HepG2 (cell line): ENCODE data around the gene CNTD1. TPM values are rescaled to one million over a fixed set of nuclear protein-coding genes. Genes with fewer than 3 reads are reported as not detected.
A peak's percentile ranks its signal among the peaks of the same experiment; 100 is the strongest.

Experiments used
- ARNT2 ChIP-seq: sonication (generic); formaldehyde crosslinking; IDR thresholded peaks from 2 replicates; pipeline ENCODE4 v1.8.0; 2022; ENCODE audit warnings: mild to moderate bottlenecking, low read depth, missing genetic modification reagents, moderate library complexity
- CCAR2 ChIP-seq: fragments of 200-400 bp; formaldehyde crosslinking; optimal IDR thresholded peaks from 2 replicates; pipeline ENCODE3; 2018; ENCODE audit warnings: low read depth, mild to moderate bottlenecking, low read length, moderate library complexity
- GLI4 ChIP-seq: sonication (generic); formaldehyde crosslinking; IDR thresholded peaks from 2 replicates; pipeline ENCODE4 v1.5.1; 2020; ENCODE audit warnings: missing genetic modification reagents, mild to moderate bottlenecking, moderate library complexity, borderline replicate concordance
- HDAC1 ChIP-seq: sonication (generic); formaldehyde crosslinking; IDR thresholded peaks from 2 replicates; pipeline ENCODE4 v1.5.1; 2020; ENCODE audit warnings: mild to moderate bottlenecking, missing genetic modification reagents
- NFYB ChIP-seq: sonication (generic); formaldehyde crosslinking; IDR thresholded peaks from 2 replicates; pipeline ENCODE4 v1.4.0; 2020; ENCODE audit warnings: missing genetic modification reagents
- NKX3-1 ChIP-seq: sonication (generic); formaldehyde crosslinking; IDR thresholded peaks from 2 replicates; pipeline ENCODE4 v1.5.0; 2020; ENCODE audit warnings: missing genetic modification reagents
- SIN3A ChIP-seq: IDR thresholded peaks from 2 replicates; pipeline ENCODE4 v1.6.1; 2011; ENCODE audit warnings: low read depth, mild to moderate bottlenecking, control low read depth, low read length, borderline replicate concordance
- SMAD9 ChIP-seq: sonication (generic); formaldehyde crosslinking; IDR thresholded peaks from 2 replicates; pipeline ENCODE4 v1.5.1; 2020; ENCODE audit warnings: mild to moderate bottlenecking, missing genetic modification reagents
- SMARCE1 ChIP-seq: fragments of 450-650 bp; IDR thresholded peaks from 2 replicates; pipeline ENCODE4 v1.6.1; 2017; ENCODE audit warnings: borderline replicate concordance
- ZNF788 ChIP-seq: sonication (generic); formaldehyde crosslinking; IDR thresholded peaks from 2 replicates; pipeline ENCODE4 v1.5.0; 2020; ENCODE audit warnings: mild to moderate bottlenecking, missing genetic modification reagents, borderline replicate concordance
- polyA plus RNA-seq, 8 experiments: library from polyadenylated mRNA; depleted of rRNA in 3 of 8; stranded (reverse) in 7 of 8; unstranded in 1 of 8; fragments of >200 nt; fragmentation: Illumina TruSeq in 4 of 8; extraction: Trizol in 4 of 8; gene quantifications; 2 replicates each; pipeline versions ENCODE4 v1.2.1 to v1.2.3, GENCODE V29; 2011 to 2016; ENCODE audit warnings: low read depth in 4 of 8, missing spikeins in 1 of 8, mixed read lengths in 1 of 8; ENCODE audit not compliant: insufficient read depth in 1 of 8
- total RNA-seq, 5 experiments: library from RNA; depleted of rRNA; stranded (reverse); fragments of >200 nt; fragmentation: Illumina TruSeq; extraction: Trizol; gene quantifications; 2 replicates each; pipeline ENCODE4 v1.2.3, GENCODE V29; 2016; ENCODE audit warnings: low read depth in 1 of 5
- TF ChIP-seq, protein P1 (sequence below): sonication (generic); formaldehyde crosslinking; IDR thresholded peaks from 2 replicates; pipeline ENCODE4 v1.5.0; 2020; ENCODE audit warnings: missing genetic modification reagents
- TF ChIP-seq, protein P2 (sequence below): IDR thresholded peaks from 2 replicates; pipeline ENCODE4 v1.6.1; 2018; ENCODE audit warnings: missing genetic modification reagents
- TF ChIP-seq, protein P3 (sequence below): IDR thresholded peaks from 2 replicates; pipeline ENCODE4 v1.6.1; 2016; ENCODE audit warnings: low read depth, missing genetic modification reagents, missing compliant biosample characterization
- TF ChIP-seq, protein P4 (sequence below): sonication (generic); formaldehyde crosslinking; IDR thresholded peaks from 2 replicates; pipeline ENCODE4 v1.5.0; 2020; ENCODE audit warnings: mild to moderate bottlenecking, missing genetic modification reagents, borderline replicate concordance
- TF ChIP-seq, protein P5 (sequence below): fragments of 450-650 bp; IDR thresholded peaks from 2 replicates; pipeline ENCODE4 v1.6.1; 2017; ENCODE audit warnings: mild to moderate bottlenecking

Gene CNTD1
- total and polyA plus RNA-seq, 2 of the 13 experiments (the other 11 are each of a cell fraction or from before 2014, with no cell fraction given): 0.11 to 0.15 TPM

DNA sequence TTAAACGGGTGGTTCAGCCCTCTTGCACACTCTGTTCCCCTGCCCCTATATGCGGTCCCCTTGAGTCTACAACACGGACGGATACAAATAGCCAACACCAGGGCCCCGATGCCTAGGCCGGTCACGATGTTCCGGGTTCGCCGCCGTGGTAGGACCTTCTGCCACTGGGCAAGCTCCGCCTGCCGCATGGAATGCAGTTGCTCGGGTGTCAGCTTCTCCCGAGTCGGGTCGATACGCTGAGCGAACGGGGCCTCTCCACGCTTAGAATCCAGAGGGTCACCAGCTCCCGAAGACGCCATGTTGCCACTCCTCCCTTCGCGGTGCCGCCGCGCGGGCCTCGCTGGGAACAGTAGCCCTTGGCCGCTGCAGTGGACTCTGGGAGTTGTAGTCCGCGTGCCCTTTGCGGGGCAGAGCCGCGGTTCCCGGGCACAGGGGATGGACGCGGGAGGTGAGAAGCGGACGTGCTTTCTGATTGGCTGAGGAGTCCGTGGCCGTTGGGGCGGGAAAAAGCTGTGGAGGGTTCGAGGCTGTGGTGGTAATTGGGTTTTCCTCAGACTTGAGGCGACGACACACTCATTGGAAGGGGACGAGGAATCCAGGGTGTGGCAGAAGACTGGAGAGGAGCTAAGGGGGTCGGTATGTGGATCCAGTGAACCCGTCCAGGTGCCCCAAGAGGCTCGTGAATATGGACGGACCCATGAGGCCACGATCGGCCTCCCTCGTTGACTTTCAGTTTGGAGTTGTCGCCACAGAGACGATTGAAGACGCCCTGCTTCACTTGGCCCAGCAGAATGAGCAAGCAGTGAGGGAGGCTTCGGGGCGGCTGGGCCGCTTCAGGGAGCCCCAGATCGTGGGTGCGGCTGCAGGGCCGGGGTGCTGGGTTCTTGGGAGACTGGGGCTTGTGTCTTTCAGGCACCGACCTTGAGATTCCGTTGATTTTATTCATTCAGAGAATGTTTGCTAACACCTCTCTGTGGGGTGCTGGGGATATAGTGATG is at the start of gene CNTD1, which contains the start of gene COA3 (continued):
- TF ChIP-seq, protein P1, sequence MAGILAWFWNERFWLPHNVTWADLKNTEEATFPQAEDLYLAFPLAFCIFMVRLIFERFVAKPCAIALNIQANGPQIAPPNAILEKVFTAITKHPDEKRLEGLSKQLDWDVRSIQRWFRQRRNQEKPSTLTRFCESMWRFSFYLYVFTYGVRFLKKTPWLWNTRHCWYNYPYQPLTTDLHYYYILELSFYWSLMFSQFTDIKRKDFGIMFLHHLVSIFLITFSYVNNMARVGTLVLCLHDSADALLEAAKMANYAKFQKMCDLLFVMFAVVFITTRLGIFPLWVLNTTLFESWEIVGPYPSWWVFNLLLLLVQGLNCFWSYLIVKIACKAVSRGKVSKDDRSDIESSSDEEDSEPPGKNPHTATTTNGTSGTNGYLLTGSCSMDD (CRISPR knock-in tag): no peak
- TF ChIP-seq, protein P2, sequence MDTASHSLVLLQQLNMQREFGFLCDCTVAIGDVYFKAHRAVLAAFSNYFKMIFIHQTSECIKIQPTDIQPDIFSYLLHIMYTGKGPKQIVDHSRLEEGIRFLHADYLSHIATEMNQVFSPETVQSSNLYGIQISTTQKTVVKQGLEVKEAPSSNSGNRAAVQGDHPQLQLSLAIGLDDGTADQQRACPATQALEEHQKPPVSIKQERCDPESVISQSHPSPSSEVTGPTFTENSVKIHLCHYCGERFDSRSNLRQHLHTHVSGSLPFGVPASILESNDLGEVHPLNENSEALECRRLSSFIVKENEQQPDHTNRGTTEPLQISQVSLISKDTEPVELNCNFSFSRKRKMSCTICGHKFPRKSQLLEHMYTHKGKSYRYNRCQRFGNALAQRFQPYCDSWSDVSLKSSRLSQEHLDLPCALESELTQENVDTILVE (CRISPR knock-in tag): peak; percentile 87
- TF ChIP-seq, protein P3, sequence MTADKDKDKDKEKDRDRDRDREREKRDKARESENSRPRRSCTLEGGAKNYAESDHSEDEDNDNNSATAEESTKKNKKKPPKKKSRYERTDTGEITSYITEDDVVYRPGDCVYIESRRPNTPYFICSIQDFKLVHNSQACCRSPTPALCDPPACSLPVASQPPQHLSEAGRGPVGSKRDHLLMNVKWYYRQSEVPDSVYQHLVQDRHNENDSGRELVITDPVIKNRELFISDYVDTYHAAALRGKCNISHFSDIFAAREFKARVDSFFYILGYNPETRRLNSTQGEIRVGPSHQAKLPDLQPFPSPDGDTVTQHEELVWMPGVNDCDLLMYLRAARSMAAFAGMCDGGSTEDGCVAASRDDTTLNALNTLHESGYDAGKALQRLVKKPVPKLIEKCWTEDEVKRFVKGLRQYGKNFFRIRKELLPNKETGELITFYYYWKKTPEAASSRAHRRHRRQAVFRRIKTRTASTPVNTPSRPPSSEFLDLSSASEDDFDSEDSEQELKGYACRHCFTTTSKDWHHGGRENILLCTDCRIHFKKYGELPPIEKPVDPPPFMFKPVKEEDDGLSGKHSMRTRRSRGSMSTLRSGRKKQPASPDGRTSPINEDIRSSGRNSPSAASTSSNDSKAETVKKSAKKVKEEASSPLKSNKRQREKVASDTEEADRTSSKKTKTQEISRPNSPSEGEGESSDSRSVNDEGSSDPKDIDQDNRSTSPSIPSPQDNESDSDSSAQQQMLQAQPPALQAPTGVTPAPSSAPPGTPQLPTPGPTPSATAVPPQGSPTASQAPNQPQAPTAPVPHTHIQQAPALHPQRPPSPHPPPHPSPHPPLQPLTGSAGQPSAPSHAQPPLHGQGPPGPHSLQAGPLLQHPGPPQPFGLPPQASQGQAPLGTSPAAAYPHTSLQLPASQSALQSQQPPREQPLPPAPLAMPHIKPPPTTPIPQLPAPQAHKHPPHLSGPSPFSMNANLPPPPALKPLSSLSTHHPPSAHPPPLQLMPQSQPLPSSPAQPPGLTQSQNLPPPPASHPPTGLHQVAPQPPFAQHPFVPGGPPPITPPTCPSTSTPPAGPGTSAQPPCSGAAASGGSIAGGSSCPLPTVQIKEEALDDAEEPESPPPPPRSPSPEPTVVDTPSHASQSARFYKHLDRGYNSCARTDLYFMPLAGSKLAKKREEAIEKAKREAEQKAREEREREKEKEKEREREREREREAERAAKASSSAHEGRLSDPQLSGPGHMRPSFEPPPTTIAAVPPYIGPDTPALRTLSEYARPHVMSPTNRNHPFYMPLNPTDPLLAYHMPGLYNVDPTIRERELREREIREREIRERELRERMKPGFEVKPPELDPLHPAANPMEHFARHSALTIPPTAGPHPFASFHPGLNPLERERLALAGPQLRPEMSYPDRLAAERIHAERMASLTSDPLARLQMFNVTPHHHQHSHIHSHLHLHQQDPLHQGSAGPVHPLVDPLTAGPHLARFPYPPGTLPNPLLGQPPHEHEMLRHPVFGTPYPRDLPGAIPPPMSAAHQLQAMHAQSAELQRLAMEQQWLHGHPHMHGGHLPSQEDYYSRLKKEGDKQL (CRISPR knock-in tag): peak; percentile 18; the same call in 1 of the 2 replicates
- TF ChIP-seq SMARCE1 (no peak), NKX3-1 (CRISPR knock-in tag) (peak; percentile 82), SMAD9 (CRISPR knock-in tag) (peak; percentile 75; the same call in 1 of the 2 replicates), ARNT2 (CRISPR knock-in tag) (peak; percentile 89), CCAR2 (peak; percentile 47), HDAC1 (peak; percentile 93), ZNF788 (CRISPR knock-in tag) (peak; percentile 96), SIN3A (peak; percentile 88; the same call in 1 of the 2 replicates), GLI4 (CRISPR knock-in tag) (0 out of 2 replicates have a peak, but pooled peaks have one; percentile 81), NFYB (CRISPR knock-in tag) (peak; percentile 89)
- TF ChIP-seq, protein P4, sequence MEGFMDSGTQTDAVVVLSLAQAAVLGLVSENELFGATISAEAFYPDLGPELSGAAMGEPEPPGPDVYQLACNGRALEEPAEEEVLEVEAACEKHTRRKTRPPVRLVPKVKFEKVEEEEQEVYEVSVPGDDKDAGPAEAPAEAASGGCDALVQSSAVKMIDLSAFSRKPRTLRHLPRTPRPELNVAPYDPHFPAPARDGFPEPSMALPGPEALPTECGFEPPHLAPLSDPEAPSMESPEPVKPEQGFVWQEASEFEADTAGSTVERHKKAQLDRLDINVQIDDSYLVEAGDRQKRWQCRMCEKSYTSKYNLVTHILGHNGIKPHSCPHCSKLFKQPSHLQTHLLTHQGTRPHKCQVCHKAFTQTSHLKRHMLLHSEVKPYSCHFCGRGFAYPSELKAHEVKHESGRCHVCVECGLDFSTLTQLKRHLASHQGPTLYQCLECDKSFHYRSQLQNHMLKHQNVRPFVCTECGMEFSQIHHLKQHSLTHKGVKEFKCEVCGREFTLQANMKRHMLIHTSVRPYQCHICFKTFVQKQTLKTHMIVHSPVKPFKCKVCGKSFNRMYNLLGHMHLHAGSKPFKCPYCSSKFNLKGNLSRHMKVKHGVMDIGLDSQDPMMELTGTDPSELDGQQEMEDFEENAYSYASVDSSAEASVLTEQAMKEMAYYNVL (CRISPR knock-in tag): peak; percentile 65; the same call in 1 of the 2 replicates
- TF ChIP-seq, protein P5, sequence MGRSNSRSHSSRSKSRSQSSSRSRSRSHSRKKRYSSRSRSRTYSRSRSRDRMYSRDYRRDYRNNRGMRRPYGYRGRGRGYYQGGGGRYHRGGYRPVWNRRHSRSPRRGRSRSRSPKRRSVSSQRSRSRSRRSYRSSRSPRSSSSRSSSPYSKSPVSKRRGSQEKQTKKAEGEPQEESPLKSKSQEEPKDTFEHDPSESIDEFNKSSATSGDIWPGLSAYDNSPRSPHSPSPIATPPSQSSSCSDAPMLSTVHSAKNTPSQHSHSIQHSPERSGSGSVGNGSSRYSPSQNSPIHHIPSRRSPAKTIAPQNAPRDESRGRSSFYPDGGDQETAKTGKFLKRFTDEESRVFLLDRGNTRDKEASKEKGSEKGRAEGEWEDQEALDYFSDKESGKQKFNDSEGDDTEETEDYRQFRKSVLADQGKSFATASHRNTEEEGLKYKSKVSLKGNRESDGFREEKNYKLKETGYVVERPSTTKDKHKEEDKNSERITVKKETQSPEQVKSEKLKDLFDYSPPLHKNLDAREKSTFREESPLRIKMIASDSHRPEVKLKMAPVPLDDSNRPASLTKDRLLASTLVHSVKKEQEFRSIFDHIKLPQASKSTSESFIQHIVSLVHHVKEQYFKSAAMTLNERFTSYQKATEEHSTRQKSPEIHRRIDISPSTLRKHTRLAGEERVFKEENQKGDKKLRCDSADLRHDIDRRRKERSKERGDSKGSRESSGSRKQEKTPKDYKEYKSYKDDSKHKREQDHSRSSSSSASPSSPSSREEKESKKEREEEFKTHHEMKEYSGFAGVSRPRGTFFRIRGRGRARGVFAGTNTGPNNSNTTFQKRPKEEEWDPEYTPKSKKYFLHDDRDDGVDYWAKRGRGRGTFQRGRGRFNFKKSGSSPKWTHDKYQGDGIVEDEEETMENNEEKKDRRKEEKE: no peak
